Measurements from ENCODE around the gene SLC40A1.

DNA sequence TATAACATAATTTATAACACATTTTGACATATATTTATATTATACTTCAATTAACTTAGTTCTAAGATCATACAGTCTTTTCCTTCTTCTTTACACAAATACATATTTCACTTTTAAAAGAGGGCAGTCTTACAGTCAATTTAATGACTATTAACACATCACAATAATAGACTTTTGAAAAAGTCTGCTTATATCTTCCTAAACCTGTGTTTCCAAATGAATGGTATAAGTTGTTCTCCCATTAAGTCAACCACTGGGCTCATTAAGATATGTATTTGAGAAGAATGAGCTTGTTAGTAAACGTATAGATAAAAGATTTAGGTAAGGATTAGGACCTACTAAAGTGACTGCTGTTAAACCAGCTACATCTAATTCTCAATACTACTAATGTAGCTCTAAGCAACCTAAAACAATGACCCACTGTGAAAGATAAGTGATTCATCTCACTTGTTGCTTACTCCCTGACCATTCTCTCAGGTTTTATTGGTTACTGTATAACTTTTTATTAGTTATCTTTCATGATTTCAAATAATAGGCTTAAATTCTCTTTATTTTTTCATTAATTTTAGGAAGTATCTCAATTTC is 27.0 kb downstream of the SLC40A1 start:
- TF ChIP-seq POLR2AphosphoS5 (IDR thresholded peaks at IDR 0.05; ENCODE audit: insufficient read depth, low read depth, low read length) (no peak), CTCF (IDR thresholded peaks at IDR 0.05; ENCODE audit: extremely low read depth in 1 of 2, insufficient read depth in 1 of 2, low read depth in 1 of 2, low read length in 2 of 2) (no peak), JUN (IDR thresholded peaks at IDR 0.05; ENCODE audit: borderline replicate concordance, insufficient read depth, insufficient read length, low read depth) (no peak), POLR2A (IDR thresholded peaks at IDR 0.05; ENCODE audit: low read depth, low read length) (no peak), MYC (IDR thresholded peaks at IDR 0.05; ENCODE audit: low read depth, low read length) (no peak), GATA2 (IDR thresholded peaks at IDR 0.05; ENCODE audit: insufficient read depth, insufficient read length, low read depth, low read length) (no peak), EZH2 (IDR thresholded peaks at IDR 0.05; ENCODE audit: borderline replicate concordance, low read depth, low read length, severe bottlenecking) (no peak)
- TF ChIP-seq, protein P1, sequence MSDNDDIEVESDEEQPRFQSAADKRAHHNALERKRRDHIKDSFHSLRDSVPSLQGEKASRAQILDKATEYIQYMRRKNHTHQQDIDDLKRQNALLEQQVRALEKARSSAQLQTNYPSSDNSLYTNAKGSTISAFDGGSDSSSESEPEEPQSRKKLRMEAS (IDR thresholded peaks at IDR 0.05; ENCODE audit: insufficient read depth, insufficient read length) = no peak
